BJ (cell line): ENCODE results near the gene IMPG1. TPM values are rescaled to one million over a fixed set of nuclear protein-coding genes. Genes with fewer than 3 reads are reported as not detected.

Experiments used
- CTCF ChIA-PET: fragments of 350-600 bp; formaldehyde crosslinking; extraction: SDS; loops from one replicate; lab custom pipeline; 2021; ENCODE audit warnings: antibody characterized with exemption, inconsistent platforms; lab: Yijun Ruan, JAX
- POLR2A ChIA-PET: fragments of 300-600 bp; sonication (Branson Sonifier 250); formaldehyde crosslinking; extraction: SDS; loops from one replicate; lab custom pipeline; 2021; ENCODE audit warnings: antibody characterized with exemption; lab: Charles Lee
- DNase-seq: peaks from one replicate; pipeline ENCODE4 v3.0.0-alpha.2; 2011; ENCODE audit warnings: low read depth
- H3K27me3 ChIP-seq: 2 replicates; pipeline ENCODE4 v1.6.0; 2011; ENCODE audit warnings: low read length; ENCODE audit not compliant: control insufficient read depth, insufficient read depth
- H3K36me3 ChIP-seq: 2 replicates; pipeline ENCODE4 v1.5.1; 2011; ENCODE audit warnings: low read length; ENCODE audit not compliant: control insufficient read depth, insufficient read depth
- H3K4me3 ChIP-seq: 2 replicates; pipeline ENCODE4 v1.5.1; 2011; ENCODE audit warnings: low read depth, mild to moderate bottlenecking, control low read depth, low read length
- CTCF ChIP-seq: IDR thresholded peaks from 2 replicates; pipeline ENCODE4 v1.5.1; 2011; ENCODE audit warnings: low read depth, mild to moderate bottlenecking, control low read depth, inconsistent platforms, low read length, moderate library complexity; ENCODE audit not compliant: insufficient read depth
- polyA plus RNA-seq: library from polyadenylated mRNA; depleted of rRNA; stranded (reverse); fragments of >200 nt; gene quantifications from 2 replicates; pipeline ENCODE4 v1.2.3, GENCODE V29; 2011

IMPG1 gene
- polyA plus RNA-seq, 1 experiment, result not detected

- ChIA-PET POLR2A (no interaction called here), CTCF (no interaction called here)
- no peaks in the 10 kb centered on the region for H3K36me3 ChIP-seq
- no peaks in the 10 kb centered on the region for H3K27me3 ChIP-seq
- TF ChIP-seq CTCF, result no peak
- DNase-seq, result no peak
- no peak overlapping the region for H3K4me3 ChIP-seq
Measured at GRCh38 chr6:75896526-75896925, 175.9 kb downstream of the IMPG1 start.

GRCh38 chr6:75893776-75894152 lies 178.7 kb downstream of the IMPG1 start:
- ChIA-PET POLR2A (no interaction called here), CTCF (interaction anchor here (0.7 to 3.2 kb wide), 21 partner anchors 10 to 1570 kb away, joined by 3 to 22 read pairs (median 4); partner anchors contain the start of gene HTR1B)
- DNase-seq, result no peak
- H3K27me3 ChIP-seq, result no peaks in the 10 kb centered on the region
- H3K4me3 ChIP-seq, result no peak overlapping the region
- H3K36me3 ChIP-seq, result no peaks in the 10 kb centered on the region
- no peak for TF ChIP-seq CTCF

GRCh38 chr6:75893058-75893775 lies 179.2 kb downstream of the IMPG1 start:
- CTCF ChIA-PET, result interaction anchor here (0.7 to 3.2 kb wide), 23 partner anchors 9 to 1571 kb away, joined by 3 to 22 read pairs (median 4); partner anchors contain the start of gene HTR1B
- Histone ChIP-seq H3K27me3 (no peaks in the 10 kb centered on the region), H3K4me3 (no peak overlapping the region), H3K36me3 (no peaks in the 10 kb centered on the region)
- POLR2A ChIA-PET, result no interaction called here
- DNase-seq, result peak; percentile 22
- peak; percentile 65 for TF ChIP-seq CTCF

- Histone ChIP-seq H3K4me3 (no peak overlapping the region), H3K36me3 (no peaks in the 10 kb centered on the region), H3K27me3 (no peaks in the 10 kb centered on the region)
- no peak for DNase-seq
- ChIA-PET CTCF (interaction anchor here (0.7 to 3.2 kb wide), 11 partner anchors 9 to 1565 kb away, joined by 3 to 22 read pairs (median 6); no protein-coding TSS in a partner anchor), POLR2A (no interaction called here)
- no peak for TF ChIP-seq CTCF
Measured at GRCh38 chr6:75892384-75892783, 180.1 kb downstream of the IMPG1 start.

GRCh38 chr6:75884822-75885221 lies 187.6 kb downstream of the IMPG1 start:
- no peak for DNase-seq
- Histone ChIP-seq H3K36me3 (no peaks in the 10 kb centered on the region), H3K4me3 (no peak overlapping the region), H3K27me3 (no peaks in the 10 kb centered on the region)
- ChIA-PET POLR2A (no interaction called here), CTCF (interaction anchor here (1.4 to 4.0 kb wide), 2 partner anchors 8 to 12 kb away, joined by 3 to 22 read pairs; no protein-coding TSS in a partner anchor)
- no peak for TF ChIP-seq CTCF
